ENCODE results near the gene TNFAIP2.

Gene TNFAIP2

GRCh38 chr14:103123634-103124500, 606 bp downstream of the TNFAIP2 start:
- DNase-seq, result no peak

GRCh38 chr14:103124501-103125001, 1.3 kb downstream of the TNFAIP2 start:
- DNase-seq, result no peak

- no peak for DNase-seq
These were observed 2.1 kb downstream of the TNFAIP2 start for GRCh38 chr14:103125098-103126070.

GRCh38 chr14:103126088-103126872, 3.0 kb downstream of the TNFAIP2 start:
- DNase-seq, result no peak

- DNase-seq, result peak; percentile 45
These were observed 3.6 kb downstream of the TNFAIP2 start for GRCh38 chr14:103126873-103127304.

- no peak for DNase-seq
These were observed 4.1 kb downstream of the TNFAIP2 start for GRCh38 chr14:103127356-103127755.

GRCh38 chr14:103127861-103128598, 4.8 kb downstream of the TNFAIP2 start:
- DNase-seq, result no peak

- DNase-seq, result no peak
These were observed 5.5 kb downstream of the TNFAIP2 start for GRCh38 chr14:103128631-103129300.

- no peak for DNase-seq
These were observed 6.2 kb downstream of the TNFAIP2 start for GRCh38 chr14:103129301-103130016.

GRCh38 chr14:103130017-103130764, 6.9 kb downstream of the TNFAIP2 start:
- DNase-seq, result no peak

GRCh38 chr14:103130965-103131364, 7.7 kb downstream of the TNFAIP2 start:
- peak; percentile 54 for DNase-seq

GRCh38 chr14:103131580-103131979, 8.3 kb downstream of the TNFAIP2 start:
- no peak for DNase-seq

- DNase-seq, result no peak
These were observed 9.3 kb downstream of the TNFAIP2 start for GRCh38 chr14:103132381-103133209.

GRCh38 chr14:103133210-103134140, 10.2 kb downstream of the TNFAIP2 start:
- no peak for DNase-seq

GRCh38 chr14:103134405-103134804, 11.1 kb downstream of the TNFAIP2 start:
- no peak for DNase-seq

- DNase-seq, result no peak
These were observed 11.7 kb downstream of the TNFAIP2 start for GRCh38 chr14:103134919-103135318.
